Fibroblast of villous mesenchyme (primary cell): ENCODE data around the gene CTNNA2. TPM values are rescaled to one million over a fixed set of nuclear protein-coding genes. Genes with fewer than 3 reads are reported as not detected.

ENCODE experiments used
- DNase-seq: peaks from one replicate; pipeline ENCODE4 v3.0.0-alpha.2; 2010; ENCODE audit warnings: low read depth
- H3K4me3 ChIP-seq: 2 replicates; pipeline ENCODE4 v1.5.1; 2011; ENCODE audit warnings: low read depth, mild to moderate bottlenecking, low read length
- CTCF ChIP-seq: IDR thresholded peaks from 2 replicates; pipeline ENCODE4 v1.5.1; 2012; ENCODE audit warnings: low read depth, mild to moderate bottlenecking, low read length; ENCODE audit not compliant: insufficient read depth
- total RNA-seq: library from RNA; depleted of rRNA; stranded (reverse); fragments of >200 nt; gene quantifications from 2 replicates; pipeline ENCODE4 v1.2.3, GENCODE V29; 2012

The CTNNA2 gene
- total RNA-seq, 1 donor, result not detected

- TF ChIP-seq CTCF, result no peak
- H3K4me3 ChIP-seq, result no peak overlapping the region
- DNase-seq, result no peak
Measured at GRCh38 chr2:80324525-80324924, 811.7 kb downstream of the CTNNA2 start.

DNA sequence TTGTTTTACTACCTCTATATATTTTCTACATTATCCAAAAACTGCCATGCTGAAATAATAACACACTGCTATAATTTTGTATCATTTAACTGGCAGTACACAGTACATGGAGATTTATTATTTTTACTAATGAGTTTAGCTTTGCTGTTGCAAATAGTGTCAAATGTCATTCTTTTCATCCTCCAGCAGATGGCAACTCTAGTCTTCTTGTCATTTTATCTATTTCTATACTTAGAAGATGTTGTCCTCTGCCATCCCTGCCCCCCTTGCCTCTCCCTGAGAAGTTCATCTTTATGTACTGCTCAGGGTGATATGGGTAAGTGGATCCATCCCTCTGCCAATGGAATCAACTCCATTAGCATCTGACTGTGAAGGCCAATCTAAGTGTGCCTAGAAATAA lies 813.4 kb downstream of the CTNNA2 start:
- peak; percentile 37 for TF ChIP-seq CTCF
- no peak overlapping the region for H3K4me3 ChIP-seq
- peak; percentile 25 for DNase-seq

DNA sequence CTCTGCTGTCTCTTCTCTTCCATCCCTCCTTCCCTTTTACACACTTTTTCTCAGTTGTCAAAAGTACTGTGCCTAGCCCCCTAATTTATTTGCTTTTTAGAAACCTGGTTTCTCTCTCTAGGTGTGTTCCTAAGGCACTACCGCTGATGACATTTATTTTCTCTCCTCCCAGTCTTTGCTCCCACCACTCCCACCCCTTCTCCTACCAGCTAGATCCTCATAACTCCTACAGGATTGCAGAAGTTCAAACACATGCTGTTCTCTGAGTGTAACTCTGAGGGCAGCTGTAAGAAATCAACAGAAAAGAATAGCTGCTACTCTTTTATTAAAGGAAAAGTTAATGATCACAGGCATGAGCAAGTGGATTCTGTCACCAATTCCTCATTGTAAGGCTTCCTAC lies 814.0 kb downstream of the CTNNA2 start:
- TF ChIP-seq CTCF, result no peak
- DNase-seq, result no peak
- H3K4me3 ChIP-seq, result no peak overlapping the region

GRCh38 chr2:80328159-80328571 lies 815.3 kb downstream of the CTNNA2 start:
- H3K4me3 ChIP-seq, result no peak overlapping the region
- TF ChIP-seq CTCF, result no peak
- no peak for DNase-seq

- DNase-seq, result no peak
- no peak for TF ChIP-seq CTCF
- H3K4me3 ChIP-seq, result no peak overlapping the region
Measured at GRCh38 chr2:80329491-80329890, 816.6 kb downstream of the CTNNA2 start.

DNA sequence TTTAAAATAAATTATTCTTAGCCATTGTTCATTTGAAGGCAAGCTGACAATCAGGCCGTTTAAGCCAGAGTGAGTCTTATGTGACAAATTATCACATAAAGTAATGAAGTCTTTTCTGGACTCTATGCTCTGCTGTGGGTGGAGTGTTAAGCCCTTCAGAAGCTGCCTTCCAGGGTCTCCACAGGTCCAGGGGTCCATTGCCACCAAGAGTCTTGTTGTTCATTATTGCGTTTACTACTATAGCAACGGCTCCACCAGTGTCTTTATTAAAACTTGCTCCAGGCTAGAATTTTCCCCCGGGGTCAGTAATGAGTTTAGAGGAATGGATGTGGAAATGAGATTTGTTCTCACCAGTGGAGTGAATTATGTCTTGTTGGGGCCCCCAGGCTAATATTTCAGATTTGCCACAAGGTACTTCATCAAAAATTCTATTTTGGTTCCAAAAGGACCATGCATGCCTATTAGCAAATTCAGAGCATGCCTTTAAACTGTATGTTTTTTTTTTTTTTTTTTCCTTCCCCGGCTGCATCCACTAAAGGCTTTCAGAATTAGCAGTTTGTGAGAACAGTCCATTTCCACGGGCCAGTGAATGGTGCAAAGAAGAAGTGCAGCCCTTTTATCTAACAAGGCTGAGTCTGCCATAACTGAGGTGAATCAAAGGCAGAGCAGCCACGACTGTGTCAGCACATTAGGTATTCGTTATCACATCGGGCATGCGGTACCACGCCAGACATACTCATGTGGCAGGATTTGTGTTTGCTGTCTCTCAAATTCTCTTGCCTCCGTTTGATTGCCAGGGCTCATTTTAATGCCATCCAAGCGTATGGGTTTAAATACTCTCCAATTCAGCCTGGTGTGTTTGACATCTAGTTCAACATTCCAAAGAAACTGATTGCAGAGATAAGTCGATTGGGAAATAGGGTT lies 817.9 kb downstream of the CTNNA2 start:
- DNase-seq, result no peak
- H3K4me3 ChIP-seq, result no peak overlapping the region
- no peak for TF ChIP-seq CTCF
